Kidney epithelial cell (primary cell): ENCODE results near the gene STARD8. TPM values are rescaled to one million over a fixed set of nuclear protein-coding genes. Genes with fewer than 3 reads are reported as not detected.

ENCODE experiments used
- DNase-seq: peaks from one replicate; pipeline ENCODE4 v3.0.0-alpha.2; 2010; ENCODE audit warnings: low read depth
- H3K27me3 ChIP-seq: 2 replicates; pipeline ENCODE4 v1.6.0; 2011; ENCODE audit warnings: low read length; ENCODE audit not compliant: control insufficient read depth, insufficient read depth
- H3K36me3 ChIP-seq: 2 replicates; pipeline ENCODE4 v1.5.1; 2011; ENCODE audit warnings: low read length; ENCODE audit not compliant: control insufficient read depth, insufficient read depth
- H3K4me3 ChIP-seq: 2 replicates; pipeline ENCODE4 v1.5.1; 2011; ENCODE audit warnings: low read depth, mild to moderate bottlenecking, control low read depth, low read length
- total RNA-seq: library from RNA; depleted of rRNA; stranded (reverse); fragments of >200 nt; gene quantifications from 2 replicates; pipeline ENCODE4 v1.2.3, GENCODE V29; 2015
- TF ChIP-seq, protein P1 (sequence below): IDR thresholded peaks from 2 replicates; pipeline ENCODE4 v1.5.1; 2011; ENCODE audit warnings: mild to moderate bottlenecking, moderate library complexity, low read length, control low read depth, inconsistent platforms; ENCODE audit not compliant: insufficient read depth, poor library complexity, severe bottlenecking

STARD8 gene
- total RNA-seq, 1 donor from 2014 or later = 1.8 TPM

DNA sequence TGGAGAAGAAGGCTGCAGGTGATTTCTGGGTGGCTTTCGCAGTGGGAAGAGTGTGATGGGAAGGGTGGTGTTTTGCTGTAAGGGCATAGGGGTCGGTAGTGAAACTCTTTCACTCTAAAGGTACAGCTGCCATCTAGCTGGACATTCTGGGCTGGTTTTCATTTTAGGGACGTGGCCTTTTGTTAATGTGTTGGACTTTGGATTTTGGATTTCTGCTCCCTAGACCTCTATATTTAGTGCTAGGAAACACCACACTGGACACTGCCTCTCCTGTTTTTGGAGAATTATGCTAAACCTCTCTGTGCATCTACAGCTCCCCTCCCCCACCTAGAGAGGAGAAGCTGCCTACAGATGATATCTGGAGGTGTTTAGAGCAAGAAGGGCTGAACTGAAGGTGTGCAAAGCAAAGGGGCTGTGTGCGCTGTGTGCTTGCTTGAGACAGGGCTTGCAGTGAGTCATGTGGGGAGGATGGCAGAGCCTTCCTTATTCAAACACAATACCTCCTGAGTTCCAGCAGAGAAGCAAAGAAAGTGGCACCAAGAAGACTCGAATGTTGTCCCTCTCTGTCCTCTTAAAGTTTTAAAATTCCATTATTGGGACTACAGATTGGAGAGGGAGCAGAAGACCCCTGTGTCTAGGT is 47.9 kb downstream of the STARD8 start:
- no peak for DNase-seq

GRCh38 chrX:68696267-68696990 is 49.0 kb downstream of the STARD8 start:
- DNase-seq = no peak
- no peaks in the 10 kb centered on the region for H3K27me3 ChIP-seq
- TF ChIP-seq, protein P1, sequence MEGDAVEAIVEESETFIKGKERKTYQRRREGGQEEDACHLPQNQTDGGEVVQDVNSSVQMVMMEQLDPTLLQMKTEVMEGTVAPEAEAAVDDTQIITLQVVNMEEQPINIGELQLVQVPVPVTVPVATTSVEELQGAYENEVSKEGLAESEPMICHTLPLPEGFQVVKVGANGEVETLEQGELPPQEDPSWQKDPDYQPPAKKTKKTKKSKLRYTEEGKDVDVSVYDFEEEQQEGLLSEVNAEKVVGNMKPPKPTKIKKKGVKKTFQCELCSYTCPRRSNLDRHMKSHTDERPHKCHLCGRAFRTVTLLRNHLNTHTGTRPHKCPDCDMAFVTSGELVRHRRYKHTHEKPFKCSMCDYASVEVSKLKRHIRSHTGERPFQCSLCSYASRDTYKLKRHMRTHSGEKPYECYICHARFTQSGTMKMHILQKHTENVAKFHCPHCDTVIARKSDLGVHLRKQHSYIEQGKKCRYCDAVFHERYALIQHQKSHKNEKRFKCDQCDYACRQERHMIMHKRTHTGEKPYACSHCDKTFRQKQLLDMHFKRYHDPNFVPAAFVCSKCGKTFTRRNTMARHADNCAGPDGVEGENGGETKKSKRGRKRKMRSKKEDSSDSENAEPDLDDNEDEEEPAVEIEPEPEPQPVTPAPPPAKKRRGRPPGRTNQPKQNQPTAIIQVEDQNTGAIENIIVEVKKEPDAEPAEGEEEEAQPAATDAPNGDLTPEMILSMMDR = no peak
- H3K4me3 ChIP-seq = no peak overlapping the region
- no peaks in the 10 kb centered on the region for H3K36me3 ChIP-seq

More for the DNA sequence above, 47.9 kb downstream of the STARD8 start:
- Histone ChIP-seq H3K27me3 (no peaks in the 10 kb centered on the region), H3K36me3 (no peaks in the 10 kb centered on the region), H3K4me3 (peak overlapping the region; percentile 56)
- TF ChIP-seq, protein P1 = no peak

DNA sequence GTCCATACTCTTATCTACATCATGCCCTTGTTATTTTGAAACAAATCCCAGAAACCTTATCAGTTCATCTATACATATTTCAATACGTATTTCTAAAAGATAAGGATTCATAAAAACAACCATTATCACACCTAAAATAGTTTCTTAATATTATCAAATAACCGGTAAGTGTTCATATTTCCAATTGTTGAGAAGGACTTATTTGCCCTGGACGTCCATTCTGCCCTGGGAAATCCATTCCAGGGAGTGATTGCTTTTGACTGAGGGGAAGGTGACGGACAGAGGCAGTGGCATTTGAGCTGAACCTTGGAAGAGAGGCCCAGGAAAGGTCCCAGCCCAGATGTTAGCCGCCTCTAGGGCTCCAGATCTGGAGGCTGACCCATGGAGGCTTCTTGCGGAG is 49.6 kb downstream of the STARD8 start:
- DNase-seq = no peak
- no peaks in the 10 kb centered on the region for H3K27me3 ChIP-seq
- H3K36me3 ChIP-seq = no peaks in the 10 kb centered on the region
- H3K4me3 ChIP-seq = no peak overlapping the region
- TF ChIP-seq, protein P1 = no peak

DNA sequence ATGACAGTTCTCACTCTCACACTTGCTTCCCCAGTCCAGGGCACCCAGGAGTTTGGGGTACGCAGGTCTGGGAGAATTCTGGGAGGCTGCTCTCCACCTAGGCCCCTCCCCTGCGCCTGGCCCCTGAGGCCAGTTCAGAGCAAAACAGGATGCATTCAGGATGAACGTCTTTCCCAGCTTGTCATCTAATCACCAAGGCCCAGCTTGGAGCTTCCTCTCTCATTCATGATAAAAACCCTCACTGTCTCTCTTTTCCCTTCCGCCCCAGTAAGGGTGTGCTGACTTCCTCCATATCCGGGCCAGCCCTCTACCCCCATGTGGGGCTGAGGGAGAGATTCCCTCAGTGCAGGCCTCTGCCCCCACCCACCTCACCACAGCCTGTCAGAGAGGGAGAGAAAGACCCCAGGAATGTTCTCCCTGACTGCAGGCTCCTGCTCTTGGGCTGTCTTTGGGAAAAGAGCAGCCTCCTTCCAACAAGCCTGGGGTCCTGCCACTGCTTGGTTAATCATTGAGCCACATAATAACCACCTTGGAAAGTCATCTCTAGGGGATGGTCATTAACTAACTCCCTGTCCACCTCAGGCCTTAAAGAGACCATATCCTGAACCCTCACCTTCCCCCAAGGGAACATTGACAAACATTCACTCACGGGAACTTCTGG is 50.1 kb downstream of the STARD8 start:
- Histone ChIP-seq H3K36me3 (no peaks in the 10 kb centered on the region), H3K27me3 (no peaks in the 10 kb centered on the region), H3K4me3 (no peak overlapping the region)
- no peak for DNase-seq
- TF ChIP-seq, protein P1 = no peak

GRCh38 chrX:68698942-68699341 is 51.5 kb downstream of the STARD8 start:
- Histone ChIP-seq H3K4me3 (no peak overlapping the region), H3K27me3 (no peaks in the 10 kb centered on the region), H3K36me3 (no peaks in the 10 kb centered on the region)
- TF ChIP-seq, protein P1 = peak; percentile 20
- no peak for DNase-seq
